Stimulated activated naive CD4-positive, alpha-beta T cell treated with Interleukin-2 at 50 U/mL for 16 hours (primary cell): Measurements from ENCODE around the gene BIRC6.
"Not testable (repeated sequence)": the region's sequence is repeated elsewhere in the genome, so short reads cannot be mapped to it uniquely, and the experiment has no call there.

Experiments used
- DNase-seq: peaks from one replicate; lab custom pipeline; 2025; lab: John Stamatoyannopoulos, UW

BIRC6 gene

DNA sequence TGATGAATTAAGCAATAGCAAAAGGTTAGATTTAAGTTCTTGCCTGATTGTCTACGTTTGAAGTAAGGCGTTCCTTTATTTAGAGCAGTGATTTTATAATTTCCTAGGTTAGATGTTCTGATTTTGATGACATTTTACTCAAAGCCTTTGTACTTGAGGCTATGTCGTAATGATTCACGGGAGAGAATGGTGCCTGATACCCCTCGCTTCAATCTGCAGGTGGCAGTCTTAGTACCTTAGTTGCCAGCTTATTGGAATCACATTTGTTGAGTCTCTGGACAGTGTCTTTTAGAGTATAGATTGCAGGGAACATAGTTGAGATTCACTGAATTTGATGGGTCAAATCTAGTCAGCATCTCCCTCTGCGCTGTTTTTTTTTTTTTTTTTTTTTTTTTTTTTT is 89.5 kb downstream of the BIRC6 start:
- DNase-seq: no peak

DNA sequence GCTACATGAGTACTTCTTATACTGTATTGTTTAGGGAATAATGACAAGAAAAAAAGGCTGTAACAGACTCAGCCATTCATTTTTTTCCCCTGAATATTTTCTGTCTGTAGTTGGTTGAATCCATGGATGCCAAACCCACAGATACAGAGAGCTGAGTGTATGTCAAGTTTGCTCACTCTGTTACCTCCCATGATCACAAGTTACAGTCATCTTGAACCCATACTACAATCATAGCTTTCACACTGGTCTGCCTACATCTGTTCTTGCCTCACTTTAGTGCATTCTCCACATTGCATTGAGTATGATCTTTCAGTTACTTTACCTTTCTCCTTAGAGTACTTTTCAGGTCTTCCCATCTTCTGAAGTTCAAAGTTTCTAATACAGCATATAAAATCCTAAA is 94.0 kb downstream of the BIRC6 start:
- no peak for DNase-seq

DNA sequence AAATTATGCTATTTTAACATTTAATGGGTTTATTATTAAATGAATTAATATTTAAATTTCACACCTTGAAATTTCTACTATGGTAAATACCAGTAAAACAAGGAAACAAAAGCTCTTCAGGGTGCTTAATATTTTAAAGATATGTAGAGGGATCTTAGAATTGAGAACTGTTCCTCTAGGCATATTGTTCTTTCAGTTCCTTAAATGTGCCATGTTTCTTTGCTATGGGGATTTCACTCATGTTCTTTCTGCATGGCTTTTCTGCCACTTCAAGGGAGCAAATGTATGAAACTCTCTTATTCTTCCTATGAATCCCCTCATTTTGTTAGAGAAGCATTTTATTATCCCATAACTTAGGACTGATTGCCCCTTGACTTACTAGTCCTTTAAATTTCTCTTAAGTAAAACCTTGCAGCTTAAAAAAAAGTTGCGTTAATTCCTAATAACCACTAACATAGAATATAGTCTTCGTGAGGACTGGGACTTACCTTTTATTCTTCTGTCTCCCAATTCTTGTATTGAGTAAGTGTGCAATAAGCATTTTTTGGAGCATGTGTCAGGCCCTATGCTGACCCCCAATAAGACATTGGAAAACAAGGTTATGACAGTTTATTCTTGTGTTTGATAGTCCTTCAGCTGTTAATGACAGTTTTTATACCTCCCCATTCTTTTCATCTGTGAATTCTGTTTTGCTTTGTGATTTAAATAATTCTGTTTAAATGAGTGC is 95.7 kb downstream of the BIRC6 start:
- no peak for DNase-seq

DNA sequence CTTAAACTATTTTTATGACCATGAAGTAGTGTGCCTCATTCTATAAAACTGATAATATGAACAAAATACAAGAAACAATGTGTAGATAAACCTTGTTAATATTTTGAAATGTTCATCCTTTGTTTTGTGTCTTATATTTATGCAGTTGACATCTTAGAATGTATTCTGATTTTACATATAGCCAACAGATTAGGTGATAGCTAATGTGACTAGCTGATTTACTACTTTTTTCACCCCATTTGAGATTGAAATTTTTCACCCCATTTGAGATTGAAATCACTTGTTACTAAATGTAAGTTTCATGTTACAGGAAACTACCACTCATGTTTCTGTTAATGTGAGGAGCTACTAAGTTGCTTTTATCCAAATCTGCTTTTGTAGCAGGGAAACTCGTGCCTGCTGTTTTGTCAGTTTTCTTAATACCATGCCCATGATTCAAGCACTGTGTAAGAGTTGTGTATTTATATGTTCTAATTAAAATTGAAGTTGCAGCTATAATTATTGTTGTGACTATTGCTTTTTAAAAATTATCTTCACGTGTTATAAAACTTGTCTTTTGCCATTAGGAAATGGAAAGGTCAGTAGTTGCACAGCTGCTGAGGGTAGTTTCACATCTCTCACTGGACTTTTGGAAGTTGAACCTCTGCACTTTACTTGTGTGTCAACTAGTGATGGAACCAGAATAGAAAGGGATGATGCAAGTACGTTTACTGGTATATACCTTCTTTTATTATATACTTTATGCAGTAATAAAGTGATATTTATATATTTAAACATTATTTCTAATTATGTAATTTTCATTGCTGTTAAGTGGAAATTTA is 96.6 kb downstream of the BIRC6 start:
- DNase-seq: no peak

DNA sequence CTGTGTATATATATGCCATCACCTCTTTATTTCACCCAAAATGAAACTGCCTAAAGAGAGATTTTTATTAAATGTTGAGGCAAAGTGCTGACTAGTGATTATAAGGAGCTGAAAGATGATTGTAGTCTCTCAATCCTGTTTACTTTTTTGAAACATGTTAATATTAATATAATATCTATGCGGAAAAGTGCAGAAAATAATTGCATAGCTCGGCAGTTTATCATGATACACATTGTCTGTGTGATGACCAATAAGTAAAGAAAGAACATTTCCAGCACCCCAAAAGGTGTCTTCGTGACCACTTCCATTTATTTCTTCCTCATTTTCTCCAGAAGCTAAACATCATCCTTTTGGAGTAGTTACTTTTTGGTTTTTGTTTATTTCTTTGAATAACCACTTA is 99.0 kb downstream of the BIRC6 start:
- no peak for DNase-seq

DNA sequence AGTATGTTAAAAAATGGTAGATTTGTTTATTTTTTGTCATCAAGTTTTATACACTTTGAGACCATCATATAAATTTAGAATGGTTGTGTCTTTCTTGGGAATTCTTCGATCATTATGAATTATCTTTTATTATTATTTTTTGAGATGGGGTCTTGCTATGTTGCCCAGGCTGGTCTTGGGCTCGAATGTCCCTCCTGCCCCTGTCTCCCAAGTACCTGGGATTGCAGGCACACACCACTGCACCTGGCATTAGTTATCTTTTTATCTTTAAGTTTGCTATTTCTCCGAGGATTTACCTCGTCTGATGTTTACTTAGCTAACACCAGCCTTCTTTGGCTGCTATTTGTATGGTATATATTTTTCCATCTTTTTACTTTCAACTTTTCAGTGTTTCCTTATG is 100.0 kb downstream of the BIRC6 start:
- no peak for DNase-seq

DNA sequence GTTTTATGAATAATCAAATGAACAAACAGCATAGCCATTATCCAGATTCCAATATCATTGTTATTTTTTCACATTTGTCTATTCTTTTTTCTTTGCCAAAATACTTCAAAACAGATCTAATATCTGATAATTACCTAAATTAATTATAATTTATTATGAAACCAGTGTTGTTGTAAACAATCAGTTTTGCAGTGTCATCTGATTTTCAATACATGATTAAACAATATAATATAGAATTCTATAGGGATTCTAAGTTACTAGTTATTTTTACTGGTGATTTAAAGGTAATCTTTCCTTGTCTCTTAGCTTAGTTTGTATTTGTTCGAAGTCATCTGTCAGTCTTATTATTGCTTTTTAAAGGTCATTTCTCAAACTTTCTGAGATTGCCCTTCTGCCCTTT is 101.0 kb downstream of the BIRC6 start:
- no peak for DNase-seq

DNA sequence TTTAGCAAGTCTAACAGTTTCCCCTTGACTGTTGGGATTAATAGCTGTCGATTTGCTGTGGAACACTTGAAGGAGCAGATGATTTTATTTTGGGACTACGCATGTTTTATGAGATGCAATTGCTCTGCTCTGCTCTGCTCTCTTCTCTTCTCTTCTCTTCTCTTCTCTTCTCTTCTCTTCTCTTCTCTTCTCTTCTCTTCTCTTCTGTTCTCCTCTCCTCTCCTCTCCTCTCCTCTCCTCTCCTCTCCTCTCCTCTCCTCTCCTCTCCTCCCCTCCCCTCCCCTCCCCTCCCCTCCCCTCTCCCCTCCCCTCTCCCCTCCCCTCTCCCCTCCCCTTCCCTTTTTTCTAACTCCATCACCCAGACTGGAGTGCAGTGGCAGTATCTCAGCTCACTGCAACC is 104.0 kb downstream of the BIRC6 start:
- DNase-seq: not testable (repeated sequence)

DNA sequence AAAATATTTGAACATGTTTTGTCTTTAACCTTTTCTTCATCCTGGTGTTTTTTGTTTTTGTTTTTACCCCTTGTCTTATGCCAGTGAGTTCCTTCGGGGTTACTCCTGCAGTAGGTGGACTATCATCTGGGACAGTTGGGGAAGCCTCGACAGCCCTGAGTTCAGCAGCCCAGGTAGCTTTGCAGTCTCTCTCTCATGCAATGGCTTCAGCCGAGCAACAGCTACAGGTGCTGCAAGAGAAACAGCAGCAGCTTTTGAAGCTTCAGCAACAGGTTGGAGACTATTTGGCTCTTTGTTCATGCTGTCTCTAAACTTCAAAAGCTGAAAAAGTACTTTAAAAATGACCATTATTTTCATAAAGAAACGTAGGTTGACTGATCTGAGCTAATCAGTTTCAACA is 106.3 kb downstream of the BIRC6 start:
- no peak for DNase-seq

DNA sequence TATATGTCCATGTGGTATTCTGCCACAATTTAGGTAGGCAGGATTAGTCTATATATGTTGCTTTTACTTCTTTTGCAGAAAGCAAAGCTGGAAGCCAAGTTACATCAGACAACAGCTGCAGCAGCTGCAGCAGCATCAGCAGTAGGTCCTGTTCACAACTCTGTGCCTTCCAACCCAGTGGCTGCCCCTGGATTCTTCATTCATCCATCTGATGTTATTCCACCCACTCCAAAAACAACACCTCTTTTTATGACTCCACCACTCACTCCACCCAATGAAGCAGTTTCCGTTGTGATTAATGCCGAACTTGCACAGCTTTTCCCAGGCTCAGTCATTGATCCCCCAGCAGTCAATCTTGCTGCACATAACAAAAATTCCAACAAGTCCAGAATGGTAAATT is 107.6 kb downstream of the BIRC6 start:
- no peak for DNase-seq

DNA sequence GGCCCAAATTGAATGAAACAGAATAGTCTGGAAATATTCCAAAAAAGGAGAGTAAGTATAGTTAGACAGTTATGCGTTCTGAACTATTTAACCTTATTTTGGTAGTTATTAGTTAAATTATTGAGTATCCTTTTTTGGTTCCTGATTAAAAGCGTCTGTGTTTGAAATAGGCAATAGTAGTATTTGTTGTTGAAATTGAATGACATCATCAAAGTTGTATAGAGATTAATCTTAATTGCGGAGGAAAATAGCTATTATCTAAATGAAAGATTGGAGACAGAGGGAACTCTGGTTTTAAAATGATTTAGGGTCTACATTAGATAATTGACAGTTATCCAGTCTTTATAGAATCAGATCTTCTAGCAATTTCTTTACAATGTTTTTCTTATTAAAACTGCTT is 115.8 kb downstream of the BIRC6 start:
- no peak for DNase-seq

DNA sequence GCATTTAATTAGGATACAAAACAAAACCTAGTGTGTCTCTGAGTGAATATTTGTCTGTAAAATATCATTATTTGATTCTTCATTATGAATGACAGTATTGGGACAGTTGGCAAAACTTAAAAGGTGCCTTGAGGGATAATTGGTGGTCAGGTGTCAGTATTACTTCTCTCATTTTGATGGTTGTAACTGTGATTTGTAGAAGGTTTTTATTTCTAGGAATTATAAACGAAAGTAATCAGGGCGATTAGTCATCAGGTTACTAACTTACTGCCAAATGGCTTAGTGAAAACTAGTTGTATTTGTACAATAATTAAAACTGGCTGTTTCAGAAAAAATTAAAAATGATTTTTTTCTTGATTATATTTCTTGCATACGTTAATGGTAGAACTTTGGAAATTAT is 117.6 kb downstream of the BIRC6 start:
- DNase-seq: no peak

DNA sequence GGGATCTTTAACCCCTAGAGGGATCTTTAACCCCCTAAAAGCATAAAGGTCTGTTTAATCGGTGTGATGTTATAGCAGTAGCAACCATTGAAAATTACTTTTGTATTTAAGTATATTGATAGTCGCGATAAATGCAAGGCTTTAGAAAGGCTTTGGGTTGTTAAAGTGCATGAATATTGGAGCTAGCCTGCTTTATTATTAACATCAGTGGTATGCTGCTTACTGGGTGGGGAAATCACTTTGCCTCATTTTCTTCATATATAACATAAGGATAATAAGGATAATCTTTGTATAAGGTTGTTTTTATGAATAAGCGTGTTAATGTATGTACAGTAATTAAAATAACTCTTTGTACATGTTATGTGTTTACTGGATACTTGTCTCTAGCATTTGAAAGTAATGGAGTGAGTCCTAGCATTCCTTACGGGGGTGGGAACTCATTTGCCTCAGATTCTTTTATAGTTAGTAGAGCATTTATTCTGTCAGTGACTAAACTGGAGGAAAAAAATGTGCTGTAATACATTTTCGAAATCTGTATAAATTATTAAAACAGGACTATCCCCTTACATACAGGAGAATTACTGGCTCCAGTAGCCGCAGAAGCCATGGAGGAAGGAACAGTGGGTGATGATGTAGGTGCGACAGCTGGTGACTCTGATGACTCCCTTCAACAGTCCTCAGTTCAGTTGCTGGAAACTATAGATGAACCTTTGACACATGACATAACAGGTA is 122.2 kb downstream of the BIRC6 start:
- DNase-seq: no peak

DNA sequence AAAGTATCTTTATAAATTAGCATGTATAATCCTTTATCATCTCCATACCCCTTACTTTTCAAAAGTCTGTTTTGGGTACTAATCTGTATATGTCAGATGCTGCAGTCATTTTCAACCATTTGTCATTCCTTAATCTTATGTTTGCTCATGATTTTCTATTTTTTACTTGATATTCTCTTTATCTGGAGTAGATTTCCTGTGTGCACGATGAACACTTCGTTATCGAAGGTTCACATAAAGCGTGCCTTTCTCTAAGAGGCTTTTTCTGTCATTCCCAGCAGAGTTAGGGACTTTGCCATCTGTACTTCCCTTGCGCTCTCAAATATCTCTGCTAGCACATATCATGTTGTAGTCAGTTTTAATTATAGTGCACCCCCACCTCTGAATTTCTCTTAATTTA is 123.2 kb downstream of the BIRC6 start:
- no peak for DNase-seq

DNA sequence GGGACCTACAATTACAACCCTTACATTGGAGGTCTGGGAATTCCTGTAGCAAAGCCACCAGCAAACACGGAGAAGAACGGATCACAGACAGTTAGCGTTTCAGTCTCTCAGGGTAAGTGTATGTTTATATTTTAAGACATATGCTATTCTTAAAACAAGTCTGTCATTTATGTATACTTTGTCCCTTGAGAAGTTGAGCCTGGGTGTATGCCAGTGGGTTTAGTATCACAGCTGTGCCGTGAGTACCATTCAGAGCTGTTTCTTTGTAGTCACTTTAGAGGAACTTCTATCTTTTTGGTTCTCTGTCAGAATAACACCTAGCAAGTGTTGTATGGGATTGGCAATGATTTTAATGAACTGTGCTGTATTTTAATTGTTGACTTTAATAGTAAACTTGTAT is 125.6 kb downstream of the BIRC6 start:
- DNase-seq: no peak

DNA sequence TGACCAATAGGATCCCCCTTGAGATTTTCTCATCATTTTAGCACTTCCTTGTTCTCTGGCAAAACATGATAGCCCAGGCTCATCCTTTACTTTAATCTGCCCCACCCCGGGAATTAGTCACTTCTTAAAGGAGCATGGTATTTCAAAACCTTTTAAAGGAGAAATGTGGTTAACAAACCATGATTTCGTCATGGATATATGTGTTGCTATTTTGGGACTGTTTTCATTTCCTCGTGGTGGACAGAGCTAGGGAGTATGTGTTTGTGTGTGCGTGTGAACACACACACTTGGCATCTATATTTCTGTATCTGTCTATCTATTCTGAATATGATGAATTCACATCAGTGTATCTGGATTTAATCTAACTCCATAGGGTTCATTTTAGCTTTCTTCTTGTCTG is 128.1 kb downstream of the BIRC6 start:
- no peak for DNase-seq

DNA sequence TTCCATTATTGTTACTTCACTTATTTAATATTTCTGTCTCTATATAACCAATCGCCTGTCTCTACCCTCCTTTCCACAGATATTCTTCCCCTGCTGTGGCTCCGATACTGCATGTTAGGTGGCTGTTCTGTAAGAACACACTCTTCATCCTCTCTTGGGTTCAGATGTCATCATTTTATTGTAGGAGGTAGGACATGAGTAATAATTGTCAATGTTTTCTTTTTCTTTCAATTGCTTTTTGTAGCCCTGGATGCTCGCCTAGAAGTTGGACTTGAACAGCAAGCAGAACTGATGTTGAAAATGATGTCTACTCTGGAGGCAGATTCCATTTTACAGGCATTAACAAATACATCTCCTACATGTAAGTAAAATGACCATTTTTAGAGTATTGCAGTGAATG is 128.6 kb downstream of the BIRC6 start:
- DNase-seq: no peak

DNA sequence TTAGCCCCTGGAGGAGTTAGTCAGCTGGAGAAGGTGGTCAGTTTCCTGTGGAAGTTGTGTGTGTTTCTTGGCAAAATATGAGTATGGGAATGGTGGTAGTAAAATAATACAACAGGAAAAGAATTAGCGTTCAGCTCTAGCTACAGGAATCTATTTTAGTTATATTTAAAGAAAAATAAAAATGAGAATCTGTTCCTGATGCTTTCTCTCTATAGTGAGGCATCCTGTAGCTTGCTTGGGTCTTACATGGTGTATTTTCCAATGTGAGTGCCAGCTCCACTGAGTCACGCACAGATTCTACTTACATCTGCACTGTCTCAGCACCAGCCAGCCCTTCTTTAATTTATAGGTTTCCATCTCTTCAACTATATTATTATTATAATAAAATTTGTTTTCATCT is 132.2 kb downstream of the BIRC6 start:
- DNase-seq: no peak

DNA sequence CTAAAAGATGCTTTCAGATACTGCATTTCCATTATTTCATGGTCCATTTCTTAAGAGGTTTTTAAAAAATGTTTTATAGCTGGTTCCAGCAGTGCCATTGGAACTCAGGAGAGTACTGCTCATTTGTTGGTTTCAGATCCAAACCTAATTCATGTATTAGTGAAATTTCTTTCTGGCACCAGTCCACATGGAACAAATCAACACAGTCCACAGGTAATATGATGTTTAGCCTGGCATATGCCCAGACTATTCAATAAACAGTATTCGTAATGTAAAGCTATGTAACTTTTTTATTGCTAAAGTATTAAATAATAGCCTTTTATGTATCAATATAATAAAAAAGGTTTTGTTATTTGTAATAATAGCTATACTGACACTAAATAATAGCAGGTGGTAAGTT is 134.5 kb downstream of the BIRC6 start:
- DNase-seq: no peak

DNA sequence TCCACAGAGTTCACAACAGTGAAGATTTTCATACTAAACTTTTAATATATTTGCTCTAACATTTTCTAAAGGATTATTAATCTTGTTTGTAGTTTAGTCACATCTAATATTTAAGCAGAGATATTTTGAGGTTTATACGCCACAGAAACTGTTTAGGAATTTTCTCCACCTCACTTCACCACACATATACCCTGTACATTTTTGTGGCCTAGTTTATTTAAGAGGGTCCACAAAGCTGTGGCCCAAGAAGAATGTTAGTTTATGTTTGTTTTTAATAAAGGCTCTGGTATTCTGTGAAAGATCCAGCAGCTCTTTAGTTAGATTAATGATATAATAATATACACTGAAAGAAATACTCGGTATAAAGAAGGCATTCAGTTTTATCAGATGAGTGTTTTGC is 138.3 kb downstream of the BIRC6 start:
- no peak for DNase-seq

DNA sequence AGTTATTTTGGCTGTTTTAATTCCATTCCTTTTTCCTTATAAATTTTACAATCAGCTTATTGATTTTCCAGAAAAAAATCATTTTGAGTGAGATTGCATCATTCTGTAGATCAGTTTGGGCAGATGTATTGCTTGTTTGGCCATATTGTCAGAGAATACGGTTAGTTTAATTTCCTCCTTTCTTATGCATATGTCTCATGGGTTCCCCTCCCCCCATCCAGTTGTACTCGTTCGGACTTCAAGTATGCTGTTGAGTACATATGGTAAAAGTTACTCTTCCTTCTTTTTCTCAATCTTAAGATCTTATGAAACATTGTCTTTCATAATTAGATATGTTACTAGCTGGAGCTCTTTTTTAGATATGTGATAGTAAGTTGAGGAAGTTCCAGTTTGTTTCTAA is 139.8 kb downstream of the BIRC6 start:
- no peak for DNase-seq

DNA sequence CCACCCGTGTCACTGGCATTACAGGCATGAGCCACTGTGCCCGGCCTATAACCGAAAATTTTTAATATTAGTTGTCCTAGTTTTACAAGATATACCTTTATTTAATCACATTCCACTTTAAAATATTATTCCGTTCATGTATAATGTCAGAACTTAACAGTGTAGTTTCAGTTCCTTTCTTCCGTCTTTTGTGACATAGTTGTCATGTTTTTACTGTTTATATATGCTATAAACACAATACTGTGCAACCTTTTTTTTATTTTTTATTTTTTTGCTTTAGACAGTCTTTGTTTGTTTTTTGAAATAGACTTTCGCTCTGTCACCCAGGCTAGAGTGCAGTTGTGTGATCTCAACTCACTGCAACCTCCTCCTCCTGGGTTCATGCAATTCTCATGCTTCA is 141.5 kb downstream of the BIRC6 start:
- no peak for DNase-seq

DNA sequence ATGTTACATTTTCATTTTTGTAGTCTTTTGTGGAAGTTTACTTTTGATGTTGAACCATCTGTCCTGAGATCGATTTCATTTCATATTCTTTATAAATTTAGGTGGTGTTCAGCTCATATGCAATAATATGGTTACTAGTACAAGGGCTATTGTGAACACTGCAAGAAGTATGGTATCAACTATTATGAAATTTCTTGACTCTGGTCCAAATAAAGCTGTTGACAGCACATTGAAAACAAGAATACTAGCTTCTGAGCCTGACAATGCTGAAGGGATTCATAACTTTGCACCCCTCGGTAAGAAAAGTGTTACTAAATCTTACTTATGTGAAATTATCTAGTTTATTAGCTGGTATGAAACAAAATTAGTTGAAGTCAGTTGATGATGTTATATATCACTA is 146.1 kb downstream of the BIRC6 start:
- DNase-seq: no peak
